ENCODE measurements around the gene TMEM37.

TMEM37 gene

GRCh38 chr2:119481501-119482455 lies 50.1 kb downstream of the TMEM37 start:
- DNase-seq: no peak

- no peak for DNase-seq
Observed at GRCh38 chr2:119482481-119483394, 51.1 kb downstream of the TMEM37 start.

GRCh38 chr2:119483395-119483753 lies 51.7 kb downstream of the TMEM37 start:
- DNase-seq: no peak

GRCh38 chr2:119483896-119484718 lies 52.5 kb downstream of the TMEM37 start:
- DNase-seq: no peak

- no peak for DNase-seq
Observed at GRCh38 chr2:119484834-119485233, 53.2 kb downstream of the TMEM37 start.

- DNase-seq: no peak
Observed at GRCh38 chr2:119485336-119486110, 53.9 kb downstream of the TMEM37 start.

- DNase-seq: no peak
Observed at GRCh38 chr2:119486196-119486827, 54.7 kb downstream of the TMEM37 start.

- DNase-seq: no peak
Observed at GRCh38 chr2:119486886-119487285, 55.2 kb downstream of the TMEM37 start.

GRCh38 chr2:119487434-119488244 lies 56.0 kb downstream of the TMEM37 start:
- DNase-seq: no peak
